GM03348 (cell line): ENCODE data around the gene KRT74.

Source experiments
- DNase-seq: peaks from one replicate; pipeline ENCODE4 v3.0.0; 2012; ENCODE audit warnings: low spot score

KRT74 gene

GRCh38 chr12:52519826-52520662 lies 53.6 kb downstream of the KRT74 start, which contains the start of gene KRT5:
KRT5 (minus strand) TSS chr12:52520394; CDS start chr12:52520296, 98 bp downstream.
- no peak for DNase-seq

- DNase-seq, result no peak
These were observed 54.3 kb downstream of the KRT74 start for GRCh38 chr12:52519387-52519703.

GRCh38 chr12:52518574-52519386 lies 54.9 kb downstream of the KRT74 start:
- no peak for DNase-seq

- DNase-seq, result no peak
These were observed 55.8 kb downstream of the KRT74 start for GRCh38 chr12:52517888-52518287.

GRCh38 chr12:52517005-52517835 lies 56.4 kb downstream of the KRT74 start:
- DNase-seq, result no peak

- no peak for DNase-seq
These were observed 57.5 kb downstream of the KRT74 start for GRCh38 chr12:52515927-52516831.
